DND-41 (cell line): ENCODE data around the gene SYT1.

ENCODE experiments used
- EZH2 ChIP-seq: IDR thresholded peaks from 3 replicates; pipeline ENCODE4 v1.6.1; 2012; ENCODE audit warnings: borderline replicate concordance, low read depth, mild to moderate bottlenecking, moderate library complexity, low read length, inconsistent platforms; ENCODE audit not compliant: severe bottlenecking
- TF ChIP-seq, protein P1 (sequence below): IDR thresholded peaks from 2 replicates; pipeline ENCODE4 v1.5.1; 2012; ENCODE audit warnings: borderline replicate concordance, low read length, moderate library complexity, mild to moderate bottlenecking; ENCODE audit not compliant: poor library complexity, severe bottlenecking; ENCODE audit errors: extremely low read depth

DNA sequence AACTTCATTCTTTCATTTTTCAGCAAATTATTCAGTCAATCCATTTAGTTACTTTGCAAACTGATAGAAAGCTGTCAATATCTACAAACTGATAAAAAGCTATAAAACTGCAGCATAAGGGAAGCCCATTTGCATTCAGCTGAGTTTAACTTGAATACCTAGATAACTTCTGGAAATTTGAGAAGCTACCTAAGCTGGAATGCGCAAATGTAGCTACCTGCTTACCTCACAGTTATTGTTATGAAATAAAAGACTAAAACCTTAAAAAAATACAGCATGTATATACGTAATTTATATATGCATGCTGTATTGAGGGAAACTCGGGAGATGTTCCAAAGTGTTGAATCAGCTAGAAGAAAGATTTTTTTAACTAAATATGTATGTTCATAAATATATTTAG, 94.4 kb downstream of the SYT1 start:
- no peak for TF ChIP-seq EZH2
- TF ChIP-seq, protein P1, sequence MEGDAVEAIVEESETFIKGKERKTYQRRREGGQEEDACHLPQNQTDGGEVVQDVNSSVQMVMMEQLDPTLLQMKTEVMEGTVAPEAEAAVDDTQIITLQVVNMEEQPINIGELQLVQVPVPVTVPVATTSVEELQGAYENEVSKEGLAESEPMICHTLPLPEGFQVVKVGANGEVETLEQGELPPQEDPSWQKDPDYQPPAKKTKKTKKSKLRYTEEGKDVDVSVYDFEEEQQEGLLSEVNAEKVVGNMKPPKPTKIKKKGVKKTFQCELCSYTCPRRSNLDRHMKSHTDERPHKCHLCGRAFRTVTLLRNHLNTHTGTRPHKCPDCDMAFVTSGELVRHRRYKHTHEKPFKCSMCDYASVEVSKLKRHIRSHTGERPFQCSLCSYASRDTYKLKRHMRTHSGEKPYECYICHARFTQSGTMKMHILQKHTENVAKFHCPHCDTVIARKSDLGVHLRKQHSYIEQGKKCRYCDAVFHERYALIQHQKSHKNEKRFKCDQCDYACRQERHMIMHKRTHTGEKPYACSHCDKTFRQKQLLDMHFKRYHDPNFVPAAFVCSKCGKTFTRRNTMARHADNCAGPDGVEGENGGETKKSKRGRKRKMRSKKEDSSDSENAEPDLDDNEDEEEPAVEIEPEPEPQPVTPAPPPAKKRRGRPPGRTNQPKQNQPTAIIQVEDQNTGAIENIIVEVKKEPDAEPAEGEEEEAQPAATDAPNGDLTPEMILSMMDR = no peak
